ENCODE results near the gene TBKBP1.

GRCh38 chr17:47693731-47694580, at the start of gene TBKBP1:
- TF ChIP-seq CTCF (IDR thresholded peaks at IDR 0.05) = no peak
- TF ChIP-seq POLR2A (IDR thresholded peaks at IDR 0.05) = no peak

Measured in Peyer's patch (tissue), 4 donors.